Islet precursor cell (in vitro differentiated cells): Measurements from ENCODE around the gene BRAT1.

Experiments
- DNase-seq: peaks from one replicate; pipeline ENCODE4 v3.0.0-alpha.2; 2018

The BRAT1 gene

GRCh38 chr7:2494191-2495130 lies 60.9 kb downstream of the BRAT1 start:
- DNase-seq, result no peak

- no peak for DNase-seq
These were observed 61.8 kb downstream of the BRAT1 start for GRCh38 chr7:2493205-2494164.

- DNase-seq, result no peak
These were observed 63.3 kb downstream of the BRAT1 start for GRCh38 chr7:2492038-2492437.

DNA sequence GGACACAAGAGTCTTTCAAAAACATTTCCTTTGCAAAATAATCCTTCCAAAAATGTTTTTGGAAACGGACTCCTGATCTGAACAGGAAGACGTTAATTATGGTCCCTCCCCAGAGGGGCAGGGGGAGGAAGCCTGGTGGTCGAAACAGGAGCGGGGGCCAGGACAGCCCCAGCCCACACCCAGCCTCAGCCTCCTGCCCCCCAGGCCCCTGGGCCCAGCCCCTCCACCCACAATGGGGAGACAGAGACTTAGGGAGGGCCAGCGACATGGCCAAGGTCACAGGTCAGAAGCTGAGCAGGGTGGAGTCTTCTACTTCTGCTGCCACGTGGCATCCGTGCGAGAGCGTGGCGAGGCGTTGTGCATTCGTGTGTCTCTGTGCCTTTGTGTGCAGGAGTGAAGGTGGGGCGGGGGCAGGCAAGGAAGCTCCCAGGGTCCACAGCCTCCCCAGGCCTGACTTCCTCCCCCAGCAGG lies 65.1 kb downstream of the BRAT1 start:
- no peak for DNase-seq

DNA sequence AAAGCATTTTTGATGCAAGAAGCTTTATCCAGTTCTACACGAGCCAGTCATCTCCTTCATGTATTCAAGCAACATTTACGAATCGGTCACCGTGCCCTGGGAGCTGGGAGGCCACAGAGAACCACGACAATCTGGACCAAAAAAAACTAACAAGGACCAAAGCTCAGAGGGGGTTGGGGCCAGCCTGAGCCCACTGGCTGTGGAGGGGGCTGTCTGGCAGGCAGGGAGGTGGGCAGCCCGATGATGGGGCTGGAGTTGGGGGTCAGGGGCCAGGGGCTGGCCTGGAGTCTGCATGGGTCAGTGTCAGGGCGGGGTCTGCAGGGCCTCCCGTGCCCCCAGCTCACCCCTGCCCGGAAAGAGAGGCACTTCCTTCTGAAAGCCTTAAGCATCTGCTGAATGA lies 66.6 kb downstream of the BRAT1 start:
- no peak for DNase-seq

DNA sequence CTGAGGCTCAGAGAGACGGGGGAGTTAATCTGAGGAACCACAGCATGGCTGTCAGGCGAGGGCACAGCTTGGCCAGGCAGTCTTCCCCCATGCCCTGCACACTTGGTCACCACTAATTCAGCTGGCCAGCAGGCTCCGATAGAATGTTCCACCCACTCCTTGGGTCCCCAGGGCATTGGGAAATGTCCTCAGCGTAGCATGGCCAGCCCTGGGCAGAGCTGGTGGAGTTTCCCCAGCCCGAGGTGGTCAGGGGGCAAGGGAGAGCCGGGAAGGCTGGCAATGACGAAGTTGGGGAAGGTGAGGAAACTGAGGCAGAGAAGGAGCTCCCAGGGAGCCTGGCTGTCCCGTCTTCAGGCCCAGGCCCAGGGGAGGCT lies 67.1 kb downstream of the BRAT1 start:
- no peak for DNase-seq
